Measurements from ENCODE around the gene STK4. TPM values are rescaled to one million over a fixed set of nuclear protein-coding genes. Genes with fewer than 3 reads are reported as not detected.
A peak's percentile ranks its signal among the peaks of the same experiment; 100 is the strongest.

STK4 gene
- total RNA-seq, 1 donor from 2014 or later: 147 TPM

DNA sequence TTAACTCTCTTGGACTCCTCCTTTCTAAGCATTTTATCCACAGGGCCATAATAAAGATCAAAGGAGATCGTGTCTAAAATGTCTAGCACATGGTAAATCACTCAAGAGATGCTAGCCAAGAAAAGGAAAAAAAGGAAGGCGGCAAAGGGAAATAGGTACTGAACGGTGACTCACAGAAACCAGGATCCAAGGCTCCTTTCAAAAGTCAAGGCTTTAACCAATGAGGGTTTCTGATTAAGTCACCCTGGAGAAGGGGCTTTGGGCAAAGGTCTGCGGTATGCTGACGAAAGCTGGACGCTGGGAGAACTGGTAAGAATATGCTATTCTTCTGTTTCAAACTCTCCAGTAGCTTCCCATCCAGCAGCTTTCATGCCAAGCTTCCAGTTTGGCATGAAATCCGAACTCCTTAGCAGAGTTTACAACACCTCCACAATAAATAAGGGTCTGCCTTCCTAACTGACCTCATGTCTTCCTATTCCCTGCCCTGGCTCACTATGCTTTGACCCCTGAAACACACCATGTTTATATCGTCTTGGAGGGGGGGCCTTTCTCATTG is 7.2 kb upstream of the STK4 start:
- DNase-seq (ENCODE audit: low spot score): no peak
- peak overlapping the region; percentile 100 for H3K27ac Mint-ChIP-seq
- no peaks in the 10 kb centered on the region for H3K27me3 Mint-ChIP-seq (ENCODE audit: low read depth)
- intact Hi-C loops (cut with micrococcal nuclease): loop anchor here (1.0 to 5.0 kb wide), 3 partner anchors 8 to 44 kb away; no protein-coding TSS in a partner anchor
- H3K36me3 Mint-ChIP-seq (ENCODE audit: low read depth): peaks cover 53% of the 10 kb centered on the region
- no peaks in the 10 kb centered on the region for H3K9me3 Mint-ChIP-seq
- H3K4me1 Mint-ChIP-seq (ENCODE audit: low read depth): peaks cover 59% of the 10 kb centered on the region
- peak overlapping the region; percentile 99 for H3K4me3 Mint-ChIP-seq (ENCODE audit: low read depth)

GRCh38 chr20:44959638-44960102 is 6.6 kb upstream of the STK4 start:
- peaks cover 59% of the 10 kb centered on the region for H3K4me1 Mint-ChIP-seq (ENCODE audit: low read depth)
- H3K27ac Mint-ChIP-seq: peak overlapping the region; percentile 100
- H3K27me3 Mint-ChIP-seq (ENCODE audit: low read depth): no peaks in the 10 kb centered on the region
- intact Hi-C loops (cut with micrococcal nuclease): loop anchor here (1.0 to 5.0 kb wide), 4 partner anchors 8 to 74 kb away; partner anchors contain the start of gene YWHAB
- peak overlapping the region; percentile 99 for H3K4me3 Mint-ChIP-seq (ENCODE audit: low read depth)
- DNase-seq (ENCODE audit: low spot score): peak; percentile 35
- peaks cover 49% of the 10 kb centered on the region for H3K36me3 Mint-ChIP-seq (ENCODE audit: low read depth)
- no peaks in the 10 kb centered on the region for H3K9me3 Mint-ChIP-seq

DNA sequence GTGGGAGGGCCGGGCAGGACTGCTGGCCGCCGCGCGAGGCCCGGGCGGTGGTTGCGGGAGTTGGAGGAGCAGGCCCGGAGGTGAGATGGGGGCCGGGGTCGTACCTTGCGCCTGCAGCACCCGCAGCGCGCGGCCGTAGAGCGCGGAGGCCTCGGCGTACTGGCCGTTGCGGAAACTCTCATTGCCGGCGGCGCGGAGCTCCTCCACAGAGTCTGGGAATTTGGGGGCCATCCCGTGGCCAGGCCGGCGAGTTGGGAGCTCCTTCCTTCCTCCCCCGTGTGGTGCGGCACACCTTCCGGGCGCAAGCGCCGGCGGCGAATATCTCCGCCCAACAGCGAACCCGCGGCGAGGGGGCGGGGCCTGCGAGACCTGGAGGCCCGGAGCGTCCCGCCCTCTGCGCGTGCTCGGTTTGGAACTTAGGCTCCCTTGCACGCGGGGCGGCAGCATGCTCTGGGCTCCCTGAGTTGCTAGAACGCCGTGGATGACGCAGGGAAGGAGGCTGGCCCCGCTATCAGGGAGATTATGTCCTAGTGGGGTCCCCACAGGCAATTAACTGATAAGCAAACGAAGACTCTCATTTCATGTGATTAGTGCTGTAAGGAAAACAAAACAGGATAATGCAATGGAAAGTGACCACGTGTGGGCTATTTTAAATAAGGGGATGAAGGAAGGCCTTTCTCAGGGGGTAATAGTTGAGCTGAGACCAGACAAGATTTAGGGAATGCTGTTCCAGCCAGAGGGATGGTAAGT is 6.0 kb upstream of the STK4 start, which contains the start of gene TOMM34:
Gene TOMM34 (minus strand): TSS at position 295 of the 750 bp plus-strand sequence. CDS start 64 bp downstream, at position 231.
- Mint-ChIP-seq H3K4me3 (ENCODE audit: low read depth) (peak within 1 kb of the TSS; percentile 99), H3K27ac (peak within 1 kb of the TSS; percentile 100), H3K4me1 (ENCODE audit: low read depth) (peaks cover 61% of the 10 kb centered on the region), H3K27me3 (ENCODE audit: low read depth) (no peaks in the 10 kb centered on the region), H3K9me3 (no peaks in the 10 kb centered on the region), H3K36me3 (ENCODE audit: low read depth) (peaks cover 43% of the 10 kb centered on the region)
- DNase-seq (ENCODE audit: low spot score): peak; percentile 92
- intact Hi-C loops (cut with micrococcal nuclease): loop anchor here (1.0 kb wide), 1 partner anchor 75 kb away; the partner anchor contains the start of gene YWHAB

DNA sequence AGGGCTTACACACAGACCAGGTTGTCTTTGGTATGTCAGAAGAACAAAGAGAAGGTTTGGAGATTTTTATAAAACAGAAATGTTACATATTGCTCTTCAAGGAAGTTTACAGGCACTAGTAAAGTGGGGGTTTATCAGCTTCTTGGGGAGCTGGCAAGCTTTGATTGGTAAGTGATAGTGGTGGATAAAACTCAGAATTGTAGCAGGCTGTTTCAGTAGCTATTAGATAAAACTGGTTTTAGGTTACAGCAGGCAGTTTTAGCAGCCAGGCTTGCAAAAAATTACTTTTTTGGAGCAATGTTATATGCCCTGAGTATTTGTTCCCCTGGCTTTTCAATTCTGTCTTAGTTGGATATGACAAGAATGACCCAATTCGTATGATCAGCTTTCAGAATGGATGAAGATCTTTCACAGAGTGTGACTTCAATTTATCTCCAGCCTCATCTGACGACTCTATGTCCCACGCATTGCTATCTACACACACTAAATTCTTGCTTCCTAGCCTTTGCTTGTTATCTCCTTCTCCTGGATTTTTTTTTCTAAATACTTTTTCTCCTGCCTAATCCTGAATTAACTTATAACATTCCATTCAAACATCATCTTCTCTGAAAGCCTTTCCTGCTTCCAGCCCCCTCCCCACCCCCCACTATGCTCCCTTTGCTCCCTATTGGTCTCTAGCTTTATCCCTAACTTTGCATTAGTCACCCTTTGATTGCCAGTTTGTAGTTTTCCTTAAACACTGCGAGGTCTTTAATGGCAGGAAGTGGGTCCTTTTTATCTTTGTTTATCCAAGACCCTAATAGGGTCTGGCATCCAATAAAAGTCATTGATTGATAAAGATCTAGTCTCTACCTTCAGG is 5.1 kb upstream of the STK4 start:
- Mint-ChIP-seq H3K27ac (peak overlapping the region; percentile 100), H3K36me3 (ENCODE audit: low read depth) (peaks cover 35% of the 10 kb centered on the region), H3K4me1 (ENCODE audit: low read depth) (peaks cover 61% of the 10 kb centered on the region), H3K27me3 (ENCODE audit: low read depth) (no peaks in the 10 kb centered on the region), H3K4me3 (ENCODE audit: low read depth) (no peak overlapping the region), H3K9me3 (no peaks in the 10 kb centered on the region)
- intact Hi-C loops (cut with micrococcal nuclease): no loop called here
- DNase-seq (ENCODE audit: low spot score): no peak

GRCh38 chr20:44961870-44962267 is 4.4 kb upstream of the STK4 start:
- H3K4me1 Mint-ChIP-seq (ENCODE audit: low read depth): peaks cover 57% of the 10 kb centered on the region
- H3K4me3 Mint-ChIP-seq (ENCODE audit: low read depth): peak overlapping the region; percentile 23
- peaks cover 35% of the 10 kb centered on the region for H3K36me3 Mint-ChIP-seq (ENCODE audit: low read depth)
- peak overlapping the region; percentile 23 for H3K27ac Mint-ChIP-seq
- H3K27me3 Mint-ChIP-seq (ENCODE audit: low read depth): no peaks in the 10 kb centered on the region
- DNase-seq (ENCODE audit: low spot score): no peak
- no peaks in the 10 kb centered on the region for H3K9me3 Mint-ChIP-seq
- intact Hi-C loops (cut with micrococcal nuclease): no loop called here

DNA sequence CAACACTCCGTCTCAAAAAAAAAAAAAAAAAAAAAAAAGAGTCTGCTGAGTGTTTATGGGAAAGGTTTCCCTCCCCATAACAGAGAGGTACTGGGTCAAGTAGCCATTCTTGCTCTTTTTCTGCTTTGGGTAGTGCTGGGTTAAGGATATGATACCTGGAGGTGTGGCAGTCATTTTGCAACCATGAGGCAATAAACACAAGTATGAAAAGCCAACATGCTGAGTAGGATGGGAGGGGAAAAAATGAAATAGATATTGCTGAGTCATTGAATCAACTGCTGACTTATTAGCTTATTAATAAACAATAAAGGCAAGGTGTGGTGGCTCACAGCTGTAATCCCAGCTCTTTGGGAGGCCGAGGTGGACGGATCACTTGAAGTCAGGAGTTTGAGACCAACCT is 3.8 kb upstream of the STK4 start:
- no peak overlapping the region for H3K27ac Mint-ChIP-seq

DNA sequence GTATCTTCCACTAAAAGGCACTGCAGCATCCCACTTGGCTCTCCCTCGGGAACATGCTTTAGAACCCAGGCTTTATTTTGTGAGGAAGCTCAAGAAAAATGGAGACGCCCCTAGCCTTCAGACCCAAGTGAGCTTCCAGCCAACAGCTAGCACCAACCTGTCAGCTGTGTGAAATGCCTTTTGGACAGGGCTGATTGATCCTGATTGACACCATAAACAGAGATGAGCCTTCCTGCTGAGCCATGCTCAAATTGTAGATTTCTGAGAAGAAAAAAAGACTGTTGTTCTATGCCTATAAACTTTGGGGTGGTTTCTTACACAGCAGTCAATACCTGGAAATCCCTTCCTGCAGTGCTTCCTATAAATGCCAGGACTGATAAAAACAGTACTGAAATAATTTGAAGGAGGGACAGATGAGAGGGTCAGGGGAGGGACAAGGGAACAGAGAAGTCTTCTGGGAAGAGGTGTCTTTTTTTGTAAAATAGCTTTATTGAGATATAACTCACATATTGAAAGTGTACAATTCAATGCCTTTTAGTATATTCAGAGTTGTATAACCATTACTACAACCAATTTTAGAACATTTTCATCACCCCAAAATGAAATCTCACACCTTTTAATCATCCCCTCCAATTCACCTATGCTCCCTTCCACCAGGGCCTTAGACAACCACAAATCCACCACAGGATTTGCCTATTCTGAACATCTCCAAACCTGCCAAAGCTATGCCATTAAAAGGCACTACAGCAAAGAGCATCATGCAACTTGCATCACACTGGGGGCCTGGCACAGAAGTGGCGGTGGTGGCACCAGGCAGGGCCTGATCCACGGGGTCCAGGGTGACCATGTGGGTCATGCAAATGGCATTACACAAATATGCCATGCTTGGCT is 2.7 kb upstream of the STK4 start:
- Mint-ChIP-seq H3K36me3 (ENCODE audit: low read depth) (peaks cover 35% of the 10 kb centered on the region), H3K4me3 (ENCODE audit: low read depth) (no peak overlapping the region), H3K9me3 (no peaks in the 10 kb centered on the region), H3K27ac (peak overlapping the region; percentile 43), H3K27me3 (ENCODE audit: low read depth) (no peaks in the 10 kb centered on the region), H3K4me1 (ENCODE audit: low read depth) (peaks cover 53% of the 10 kb centered on the region)
- intact Hi-C loops (cut with micrococcal nuclease): no loop called here
- no peak for DNase-seq (ENCODE audit: low spot score)

More for the DNA sequence above, 3.8 kb upstream of the STK4 start:
- peaks cover 35% of the 10 kb centered on the region for H3K36me3 Mint-ChIP-seq (ENCODE audit: low read depth)
- DNase-seq (ENCODE audit: low spot score): no peak
- no peaks in the 10 kb centered on the region for H3K9me3 Mint-ChIP-seq
- H3K4me3 Mint-ChIP-seq (ENCODE audit: low read depth): no peak overlapping the region
- no peaks in the 10 kb centered on the region for H3K27me3 Mint-ChIP-seq (ENCODE audit: low read depth)
- intact Hi-C loops (cut with micrococcal nuclease): no loop called here
- H3K4me1 Mint-ChIP-seq (ENCODE audit: low read depth): peaks cover 57% of the 10 kb centered on the region

DNA sequence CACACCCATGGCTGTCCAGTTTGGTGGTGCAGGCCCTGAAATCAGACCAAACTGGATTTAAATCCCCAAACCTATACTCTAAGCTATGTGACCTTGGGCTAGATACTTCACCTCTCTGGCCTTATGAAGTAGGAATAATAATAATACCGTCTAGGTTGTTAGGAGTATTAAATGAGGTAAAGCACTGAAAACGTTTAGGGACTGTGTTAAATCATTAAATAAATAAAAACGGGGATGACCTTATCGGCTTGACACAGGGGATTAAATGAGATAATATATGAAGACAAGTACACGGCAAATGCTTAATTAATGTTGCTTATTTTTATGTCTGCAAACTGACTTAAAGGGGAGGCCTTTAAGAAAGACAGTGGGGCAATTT is 672 bp upstream of the STK4 start:
- Mint-ChIP-seq H3K27me3 (ENCODE audit: low read depth) (no peaks in the 10 kb centered on the region), H3K27ac (peak overlapping the region; percentile 94), H3K9me3 (no peaks in the 10 kb centered on the region), H3K4me1 (ENCODE audit: low read depth) (peaks cover 56% of the 10 kb centered on the region), H3K36me3 (ENCODE audit: low read depth) (peaks cover 33% of the 10 kb centered on the region), H3K4me3 (ENCODE audit: low read depth) (peak overlapping the region; percentile 99)
- DNase-seq (ENCODE audit: low spot score): no peak
- intact Hi-C loops (cut with micrococcal nuclease): loop anchor here (2.0 to 5.0 kb wide), 3 partner anchors 77 to 318 kb away; no protein-coding TSS in a partner anchor

- Mint-ChIP-seq H3K36me3 (ENCODE audit: low read depth) (peaks cover 43% of the 10 kb centered on the region), H3K4me3 (ENCODE audit: low read depth) (peak overlapping the region; percentile 99), H3K27me3 (ENCODE audit: low read depth) (no peaks in the 10 kb centered on the region), H3K27ac (peak overlapping the region; percentile 94), H3K9me3 (no peaks in the 10 kb centered on the region), H3K4me1 (ENCODE audit: low read depth) (peaks cover 57% of the 10 kb centered on the region)
- peak; percentile 26 for DNase-seq (ENCODE audit: low spot score)
- intact Hi-C loops (cut with micrococcal nuclease): loop anchor here (1.0 to 5.0 kb wide), 4 partner anchors 8 to 320 kb away; no protein-coding TSS in a partner anchor
These were observed 995 bp downstream of the STK4 start for GRCh38 chr20:44967207-44967807.

DNA sequence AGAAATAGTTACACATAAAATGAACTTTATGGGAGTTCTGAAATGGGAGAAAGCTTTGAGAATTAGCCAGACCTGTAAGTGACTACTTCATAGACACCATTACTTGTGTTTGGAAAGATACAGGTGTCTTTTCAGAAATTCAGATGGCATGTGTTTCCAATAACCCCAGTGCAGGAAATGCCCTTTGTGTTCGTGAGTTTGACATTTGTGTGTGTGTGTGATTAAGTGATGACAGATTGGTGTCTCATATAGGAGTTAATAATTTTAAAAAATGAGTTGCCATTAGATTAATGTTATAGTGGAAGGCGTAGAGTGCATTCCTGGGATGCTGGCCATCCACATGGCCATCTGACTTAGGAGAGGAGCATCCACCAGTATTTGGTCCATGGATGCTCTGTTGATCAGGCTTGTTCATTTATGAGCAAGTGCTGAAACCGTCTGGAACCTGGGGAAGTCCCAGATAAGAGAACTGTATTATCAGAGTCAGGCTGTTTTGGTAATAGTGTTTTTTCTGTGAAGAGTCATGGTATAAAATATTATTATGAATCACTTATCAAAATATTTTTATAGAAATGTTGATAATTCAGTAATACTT is 3.1 kb downstream of the STK4 start:
- H3K27me3 Mint-ChIP-seq (ENCODE audit: low read depth): no peaks in the 10 kb centered on the region
- peaks cover 55% of the 10 kb centered on the region for H3K4me1 Mint-ChIP-seq (ENCODE audit: low read depth)
- H3K36me3 Mint-ChIP-seq (ENCODE audit: low read depth): peaks cover 61% of the 10 kb centered on the region
- no peaks in the 10 kb centered on the region for H3K9me3 Mint-ChIP-seq
- intact Hi-C loops (cut with micrococcal nuclease): loop anchor here (1.0 to 5.0 kb wide), 3 partner anchors 10 to 322 kb away; no protein-coding TSS in a partner anchor
- no peak for DNase-seq (ENCODE audit: low spot score)
- H3K27ac Mint-ChIP-seq: peak overlapping the region; percentile 94
- H3K4me3 Mint-ChIP-seq (ENCODE audit: low read depth): peak overlapping the region; percentile 99

DNA sequence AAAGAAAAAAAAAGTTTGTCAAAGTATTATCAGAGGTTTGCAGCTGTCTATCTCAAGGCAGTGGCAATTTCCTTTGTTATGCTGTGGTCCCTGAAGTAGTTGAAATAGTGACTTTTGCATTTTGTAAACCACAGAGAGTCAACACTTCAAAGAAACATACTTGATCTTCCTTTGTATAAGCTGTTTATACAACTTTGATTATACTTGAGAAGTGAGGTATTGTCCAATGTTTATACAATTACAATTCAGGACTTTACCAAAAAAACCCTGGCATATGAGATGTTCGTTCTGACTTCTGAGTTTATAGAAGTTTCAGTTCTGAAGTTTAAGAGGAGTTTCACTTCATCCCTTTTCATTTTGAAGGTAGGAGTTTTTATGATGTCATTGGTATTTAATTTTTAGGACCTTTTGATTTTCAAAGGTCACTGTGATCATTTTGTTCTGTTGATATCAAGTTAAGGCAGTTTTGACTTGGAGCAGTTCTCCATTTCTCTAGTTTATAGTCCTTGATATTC is 4.0 kb downstream of the STK4 start:
- DNase-seq (ENCODE audit: low spot score): no peak
- no peaks in the 10 kb centered on the region for H3K27me3 Mint-ChIP-seq (ENCODE audit: low read depth)
- intact Hi-C loops (cut with micrococcal nuclease): loop anchor here (2.0 kb wide), 1 partner anchor 385 kb away; no protein-coding TSS in a partner anchor
- peak overlapping the region; percentile 99 for H3K4me3 Mint-ChIP-seq (ENCODE audit: low read depth)
- H3K27ac Mint-ChIP-seq: peak overlapping the region; percentile 98
- no peaks in the 10 kb centered on the region for H3K9me3 Mint-ChIP-seq
- peaks cover 70% of the 10 kb centered on the region for H3K36me3 Mint-ChIP-seq (ENCODE audit: low read depth)
- H3K4me1 Mint-ChIP-seq (ENCODE audit: low read depth): peaks cover 61% of the 10 kb centered on the region
